Right hindlimb (tissue), 1 donor: ENCODE measurements around the gene PLXNA3.

Source experiments
- DNase-seq: peaks from one replicate; pipeline ENCODE4 v3.0.0-alpha.2; 2018

The PLXNA3 gene

GRCh38 chrX:154507673-154508383 lies 49.7 kb downstream of the PLXNA3 start:
- no peak for DNase-seq

- DNase-seq = no peak
Measured at GRCh38 chrX:154508384-154508745, 50.3 kb downstream of the PLXNA3 start.

GRCh38 chrX:154509455-154509854 lies 51.4 kb downstream of the PLXNA3 start:
- DNase-seq = no peak

DNA sequence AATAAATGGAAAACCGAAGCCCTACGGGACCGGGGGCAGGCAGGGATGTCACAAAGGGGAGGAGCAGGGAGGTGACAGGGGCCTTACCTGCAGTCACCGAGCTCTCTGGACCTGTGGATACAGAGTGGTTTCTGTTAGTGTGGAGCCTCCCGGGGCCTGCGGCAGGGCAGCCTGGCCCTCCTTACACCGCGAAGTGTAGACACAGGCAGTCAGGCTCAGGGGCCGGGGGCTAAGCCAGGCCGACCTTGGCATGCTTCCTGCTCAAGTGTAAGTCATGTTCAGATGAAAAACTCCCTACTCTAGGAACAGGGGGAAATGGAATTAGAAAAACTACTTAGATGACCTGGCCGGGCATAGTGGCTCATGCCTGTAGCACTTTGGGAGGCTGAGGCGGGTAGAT lies 53.7 kb downstream of the PLXNA3 start:
- DNase-seq = no peak

DNA sequence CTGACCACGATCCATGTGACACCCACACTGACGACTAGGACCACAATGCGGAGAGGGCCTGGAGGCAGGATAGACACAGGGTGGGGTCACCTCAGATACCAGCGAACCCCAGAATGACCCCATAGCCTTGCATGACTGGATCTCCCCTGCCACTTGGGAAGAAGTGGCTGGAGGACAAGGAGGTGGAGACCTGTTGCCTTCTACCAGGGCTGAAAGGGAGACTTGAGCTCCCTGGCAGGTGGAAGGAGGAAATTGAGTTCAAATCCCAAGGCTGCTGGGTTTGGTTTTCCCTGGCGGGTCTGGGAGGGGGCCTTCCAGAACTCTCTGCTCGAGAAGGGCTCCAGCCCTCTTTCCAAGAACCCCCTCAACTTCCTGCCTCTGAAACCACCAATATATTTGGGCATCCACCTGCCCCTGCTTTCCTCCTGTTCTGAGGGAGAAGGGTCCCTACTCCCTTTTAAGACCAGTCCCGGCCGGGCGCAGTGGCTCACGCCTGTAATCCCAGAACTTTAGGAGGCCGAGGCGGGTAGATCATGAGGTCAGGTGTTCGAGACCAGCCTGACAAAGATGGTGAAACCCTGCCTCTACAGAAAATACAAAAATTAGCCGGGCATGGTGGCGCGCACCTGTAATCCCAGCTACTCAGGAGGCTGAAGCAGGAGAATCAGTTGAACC lies 54.9 kb downstream of the PLXNA3 start:
- DNase-seq = no peak

GRCh38 chrX:154513716-154514115 lies 55.6 kb downstream of the PLXNA3 start:
- DNase-seq = no peak

- DNase-seq = no peak
Measured at GRCh38 chrX:154515090-154515965, 57.2 kb downstream of the PLXNA3 start.

DNA sequence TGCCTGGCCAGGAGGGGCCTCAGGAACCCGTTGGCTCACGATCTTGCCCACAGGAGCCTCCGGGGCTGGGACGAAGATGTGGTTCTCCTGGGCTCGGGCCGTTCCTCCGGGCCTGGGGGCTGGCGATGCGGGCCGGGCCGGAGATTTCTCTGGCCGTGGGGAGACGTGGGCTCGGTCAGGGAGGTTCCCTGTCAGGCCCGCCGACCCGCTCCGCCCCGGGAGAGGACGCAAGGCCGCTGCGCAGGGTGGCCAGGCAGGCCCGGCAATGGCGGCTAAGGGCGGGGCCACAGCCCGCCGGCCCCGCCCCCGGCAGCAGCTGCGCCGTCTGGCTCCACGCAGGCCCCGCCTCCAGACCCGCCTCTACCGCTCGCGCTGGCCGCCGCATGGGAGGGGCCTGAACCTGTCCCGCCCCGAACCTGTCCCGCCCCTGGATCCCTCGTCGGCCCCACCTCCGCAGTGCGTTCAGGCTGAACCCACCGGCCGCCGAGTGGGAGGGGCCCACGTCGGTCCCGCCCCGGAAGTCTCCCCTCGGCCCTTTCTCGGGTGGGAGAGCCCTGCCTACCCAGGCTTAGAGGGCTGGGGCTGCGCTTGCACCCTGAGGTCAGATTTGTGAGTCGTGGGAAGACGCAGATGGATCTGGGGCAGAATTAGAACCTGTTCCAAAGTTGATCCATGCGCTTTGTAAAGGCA lies 58.0 kb downstream of the PLXNA3 start, which contains the start of gene FAM3A:
Gene FAM3A, minus strand, starts transcription at position 267 of the 690 bp plus-strand sequence. CDS start 460 bp downstream, outside the sequence.
- peak; percentile 96 for DNase-seq

- peak; percentile 65 for DNase-seq
Measured at GRCh38 chrX:154516656-154517100, 58.6 kb downstream of the PLXNA3 start.

DNA sequence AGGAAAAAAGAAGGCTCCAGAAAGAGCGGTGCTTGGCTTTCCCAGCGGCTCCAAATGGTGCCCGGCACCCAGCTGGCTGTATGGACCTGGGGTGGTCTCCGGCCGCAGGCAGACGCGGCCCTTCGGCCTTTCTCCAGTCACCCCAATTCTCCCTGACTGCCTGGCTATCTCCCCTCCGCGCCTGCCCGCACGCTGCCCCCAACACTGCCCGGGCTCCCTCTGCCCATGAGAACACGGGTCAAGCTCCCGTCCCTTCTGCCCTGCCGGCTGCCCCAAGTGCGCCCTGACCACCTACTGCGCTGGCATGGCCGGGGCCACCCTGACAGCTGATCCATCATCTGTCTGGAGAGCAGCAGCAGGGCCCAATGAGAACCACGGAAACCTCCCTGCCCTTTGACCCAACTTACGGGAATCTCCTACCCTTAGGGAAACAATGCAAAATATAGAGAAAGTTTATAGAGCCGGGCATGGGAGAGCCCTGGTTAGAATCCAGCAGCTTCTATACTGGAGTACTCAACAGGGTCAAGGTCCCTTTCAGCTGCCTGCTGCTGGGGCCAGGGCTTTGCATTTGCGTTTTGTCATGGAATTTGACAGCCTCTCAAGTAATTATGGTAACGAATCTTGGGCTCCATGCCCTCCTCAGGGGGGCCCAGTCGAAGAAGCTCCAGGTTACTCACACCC lies 59.2 kb downstream of the PLXNA3 start:
- no peak for DNase-seq

GRCh38 chrX:154519389-154519788 lies 61.3 kb downstream of the PLXNA3 start:
- DNase-seq = no peak

DNA sequence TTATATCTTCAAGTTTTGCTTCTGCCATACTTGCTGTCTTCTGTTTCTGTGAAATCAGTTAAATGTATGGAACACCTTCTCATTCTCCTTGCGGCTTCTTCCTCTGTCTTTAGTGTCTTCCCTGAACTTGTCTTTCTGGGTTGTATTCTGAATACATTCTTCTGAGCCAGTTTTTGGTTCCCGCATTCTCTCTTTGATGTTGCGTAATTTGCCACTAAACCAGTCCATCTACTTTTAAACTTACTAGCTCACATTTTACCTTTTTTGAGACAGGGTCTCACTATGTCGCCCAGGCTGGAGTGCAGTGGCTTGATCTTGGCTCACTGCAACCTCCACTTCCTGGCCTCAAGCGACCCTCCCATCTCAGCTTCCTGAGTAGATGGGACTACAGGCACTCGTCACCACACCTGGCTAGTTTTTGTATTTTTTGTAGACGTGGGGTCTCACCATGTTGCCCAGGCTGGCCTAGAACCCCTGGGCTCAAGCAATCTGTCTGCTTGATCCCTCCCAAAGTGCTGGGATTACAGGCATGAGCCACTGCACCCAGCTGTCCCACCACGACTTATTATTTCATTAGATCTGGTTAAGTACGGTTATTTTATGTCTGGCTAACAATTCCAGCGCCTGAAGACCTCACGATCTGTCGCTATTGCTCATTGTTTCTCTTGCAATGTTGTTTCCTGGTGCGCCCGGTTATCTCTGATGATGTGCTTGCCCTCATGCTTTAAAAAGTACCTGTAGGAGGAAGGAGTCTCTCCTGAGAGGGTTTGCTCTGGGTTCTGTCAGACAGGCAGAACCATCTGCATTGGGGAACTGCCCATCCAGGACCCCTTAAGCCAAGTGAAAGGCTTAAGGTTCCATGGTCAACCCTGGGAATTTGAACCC lies 67.8 kb downstream of the PLXNA3 start:
- no peak for DNase-seq

GRCh38 chrX:154526901-154527675 lies 69.0 kb downstream of the PLXNA3 start:
- DNase-seq = peak; percentile 94
